HepG2 (cell line): ENCODE data around the gene ATP11A. TPM values are rescaled to one million over a fixed set of nuclear protein-coding genes. Genes with fewer than 3 reads are reported as not detected.

Source experiments
- ATAC-seq: fragments of 200-7000 bp; cut with Tn5 transposase; 3 replicates; pipeline ENCODE4 v1.9.1; 2020; ENCODE audit warnings: mild to moderate bottlenecking, moderate library complexity
- BruUV-seq: library from RNA; stranded (reverse); fragments of 400-500 nt; replicated peaks from 2 replicates; lab custom pipeline; 2021; lab: Mats Ljungman, UMichigan
- CTCF ChIA-PET: fragments of 300-600 bp; formaldehyde crosslinking; extraction: SDS; loops from one replicate; lab custom pipeline; 2021; ENCODE audit warnings: low total read pairs, inconsistent platforms, low intra/inter-chr PET ratio; lab: Yijun Ruan, JAX
- POLR2A ChIA-PET: fragments of 350-600 bp; sonication (Branson Sonifier 250); formaldehyde crosslinking; loops from one replicate; lab custom pipeline; 2020; ENCODE audit warnings: antibody characterized with exemption, inconsistent platforms; lab: Yijun Ruan, JAX
- DNase-seq: peaks from one replicate; pipeline ENCODE4 v3.0.0-alpha.2; 2015; ENCODE audit warnings: low spot score
- FAIRE-seq: peaks from 3 replicates; lab custom pipeline; 2011; peaks lifted over from hg19 to GRCh38; lab: Jason Lieb, UNC
- H2AFZ ChIP-seq: one replicate; pipeline ENCODE4 v1.6.1; 2011; ENCODE audit warnings: low read length, inconsistent platforms
- H3K27ac ChIP-seq: fragments of 300-600 bp; 3 replicates; pipeline ENCODE4 v1.8.0; 2011; ENCODE audit warnings: mixed run types, mild to moderate bottlenecking, mixed read lengths, low read length, inconsistent platforms; ENCODE audit not compliant: insufficient read depth; ENCODE audit errors: extremely low read length
- H3K27me3 ChIP-seq, 2 experiments: fragments of 200-600 bp in 1 of 2; 2 replicates in 1 of 2; 3 replicates in 1 of 2; pipeline versions ENCODE4 v1.6.0 to v1.8.0; 2011; ENCODE audit warnings: low read length in 2 of 2, mild to moderate bottlenecking in 2 of 2, moderate library complexity in 2 of 2, inconsistent platforms in 1 of 2; ENCODE audit not compliant: insufficient read depth in 2 of 2, control insufficient read depth in 1 of 2
- H3K36me3 ChIP-seq, 2 experiments: fragments of 200-600 bp in 1 of 2; replicated peaks in 1 of 2; 2 replicates in 1 of 2; 3 replicates in 1 of 2; pipeline versions ENCODE4 v1.5.1 to v1.8.0; 2011; ENCODE audit warnings: low read length in 2 of 2, inconsistent platforms in 1 of 2; ENCODE audit not compliant: insufficient read depth in 2 of 2, control insufficient read depth in 1 of 2
- H3K4me1 ChIP-seq: 2 replicates; pipeline ENCODE4 v1.5.1; 2012; ENCODE audit warnings: low read length, inconsistent platforms; ENCODE audit not compliant: insufficient read depth
- H3K4me2 ChIP-seq: 2 replicates; pipeline ENCODE4 v1.6.0; 2011; ENCODE audit warnings: low read depth, low read length, inconsistent platforms
- H3K4me3 ChIP-seq, 3 experiments: fragments of 200-600 bp in 1 of 3; sonication (generic), shearing (Covaris generic) in 1 of 3; replicated peaks in 1 of 3; 2 replicates each; pipeline ENCODE4 v1.5.1; 2011 to 2016; ENCODE audit warnings: low read length in 3 of 3, inconsistent platforms in 2 of 3, low read depth in 2 of 3, mild to moderate bottlenecking in 2 of 3, control low read depth in 1 of 3, mixed read lengths in 1 of 3; ENCODE audit not compliant: insufficient read depth in 1 of 3
- H3K79me2 ChIP-seq: one replicate; pipeline ENCODE4 v1.6.1; 2011; ENCODE audit warnings: low read length, inconsistent platforms; ENCODE audit not compliant: insufficient read depth
- H3K9ac ChIP-seq: 2 replicates; pipeline ENCODE4 v1.6.0; 2011; ENCODE audit warnings: mild to moderate bottlenecking, low read depth, low read length, inconsistent platforms; ENCODE audit not compliant: insufficient read depth
- H3K9me3 ChIP-seq: 2 replicates; pipeline ENCODE4 v1.5.1; 2012; ENCODE audit warnings: mild to moderate bottlenecking, low read length
- H4K20me1 ChIP-seq: 2 replicates; pipeline ENCODE4 v1.6.0; 2011; ENCODE audit warnings: inconsistent platforms, mild to moderate bottlenecking, low read length, moderate library complexity; ENCODE audit not compliant: insufficient read depth
- DZIP1 ChIP-seq: sonication (generic); formaldehyde crosslinking; IDR thresholded peaks from 2 replicates; pipeline ENCODE4 v1.5.0; 2020; ENCODE audit warnings: mild to moderate bottlenecking, missing genetic modification reagents
- E2F1 ChIP-seq: sonication (generic); formaldehyde crosslinking; IDR thresholded peaks from 2 replicates; pipeline ENCODE4 v1.5.0; 2020; ENCODE audit warnings: missing genetic modification reagents
- PITX1 ChIP-seq: sonication (generic); formaldehyde crosslinking; IDR thresholded peaks from 2 replicates; pipeline ENCODE4 v1.5.1; 2020; ENCODE audit warnings: mild to moderate bottlenecking, missing genetic modification reagents
- RBM22 ChIP-seq: fragments of 200-400 bp; formaldehyde crosslinking; optimal IDR thresholded peaks from 2 replicates; pipeline ENCODE3; 2017; ENCODE audit warnings: mild to moderate bottlenecking, low read length, moderate library complexity
- ZNF569 ChIP-seq: sonication (generic); formaldehyde crosslinking; IDR thresholded peaks from 2 replicates; pipeline ENCODE4 v1.5.0; 2020; ENCODE audit warnings: mild to moderate bottlenecking, missing genetic modification reagents, moderate library complexity, borderline replicate concordance
- ZNF589 ChIP-seq: sonication (generic); formaldehyde crosslinking; conservative IDR thresholded peaks from 2 replicates; pipeline ENCODE4 v1.8.0; 2022; ENCODE audit warnings: mild to moderate bottlenecking, moderate library complexity, missing genetic modification reagents
- WGBS: methylation state at CpG from one replicate; pipeline ENCODE4 v1.1.6; 2017; ENCODE audit warnings: low lambda C conversion rate; 5-methylcytosine and 5-hydroxymethylcytosine counted together
- in situ Hi-C: cut with HindIII; loops from 2 replicates; pipeline ENCODE4 v1.10.0; 2017; ENCODE audit warnings: low pct_unique_long_range_greater_than_20kb; ENCODE audit not compliant: extremely low pct_ligation_motif_present
- intact Hi-C: fragments of 100-400 bp; cut with micrococcal nuclease; formaldehyde crosslinking; loops from one replicate; pipeline ENCODE4 v1.10.0; 2022; ENCODE audit not compliant: unreplicated experiment
- polyA plus RNA-seq, 8 experiments: library from polyadenylated mRNA; depleted of rRNA in 3 of 8; stranded (reverse) in 7 of 8; unstranded in 1 of 8; fragments of >200 nt; fragmentation: Illumina TruSeq in 4 of 8; extraction: Trizol in 4 of 8; gene quantifications; 2 replicates each; pipeline versions ENCODE4 v1.2.1 to v1.2.3, GENCODE V29; 2011 to 2016; ENCODE audit warnings: low read depth in 4 of 8, missing spikeins in 1 of 8, mixed read lengths in 1 of 8; ENCODE audit not compliant: insufficient read depth in 1 of 8
- total RNA-seq, 5 experiments: library from RNA; depleted of rRNA; stranded (reverse); fragments of >200 nt; fragmentation: Illumina TruSeq; extraction: Trizol; gene quantifications; 2 replicates each; pipeline ENCODE4 v1.2.3, GENCODE V29; 2016; ENCODE audit warnings: low read depth in 1 of 5

The ATP11A gene
- total and polyA plus RNA-seq, 2 of the 13 experiments (the other 11 are each of a cell fraction or from before 2014, with no cell fraction given) = 18.4 to 20.1 TPM

GRCh38 chr13:112822851-112823250 lies 133.0 kb downstream of the ATP11A start (continued):
- TF ChIP-seq DZIP1 (no peak), PITX1 (CRISPR knock-in tag) (no peak), E2F1 (CRISPR knock-in tag) (no peak), ZNF569 (no peak)
- TF ChIP-seq, all 625 proteins: peak for 0

GRCh38 chr13:112824429-112824828 lies 134.6 kb downstream of the ATP11A start:
- Histone ChIP-seq H2AFZ (no peak overlapping the region), H3K9me3 (no peaks in the 10 kb centered on the region), H3K9ac (no peak overlapping the region), H4K20me1 (no peaks in the 10 kb centered on the region), H3K36me3 (peaks cover 38 to 93% of the 10 kb centered on the region in 2 experiments), H3K27ac (no peak overlapping the region), H3K27me3 (no peaks in the 10 kb centered on the region), H3K4me2 (no peak overlapping the region), H3K4me3 (no peak overlapping the region), H3K4me1 (no peaks in the 10 kb centered on the region), H3K79me2 (no peaks in the 10 kb centered on the region)
- 99% methylated on average over 10 of the region's 10 CpGs for WGBS
- intact Hi-C loops = no loop called here
- BruUV-seq = no TSS peak
- DNase-seq (no peak), ATAC-seq (no peak), FAIRE-seq (no peak)
- ChIA-PET CTCF (no interaction called here), POLR2A (no interaction called here)
- TF ChIP-seq RBM22 (peak; percentile 60), ZNF589 (no peak)
- in situ Hi-C loops = no loop called here
